Neural progenitor cell (in vitro differentiated cells): Measurements from ENCODE around the gene DPH1. TPM values are rescaled to one million over a fixed set of nuclear protein-coding genes. Genes with fewer than 3 reads are reported as not detected.

Experiments
- DNase-seq: peaks from one replicate; pipeline ENCODE4 v3.0.0-alpha.2; 2016; ENCODE audit warnings: low spot score
- H2AFZ ChIP-seq: fragments of 200-600 bp; sonication (generic); replicated peaks from 2 replicates; pipeline ENCODE4 v1.6.1; 2016; ENCODE audit warnings: antibody characterized with exemption
- H3F3A ChIP-seq: fragments of 200-600 bp; sonication (generic); 2 replicates; pipeline ENCODE4 v1.6.1; 2016; ENCODE audit warnings: antibody characterized with exemption, low read depth
- H3K27ac ChIP-seq: fragments of 200-600 bp; sonication (generic); 2 replicates; pipeline ENCODE4 v1.5.1; 2016; ENCODE audit warnings: mild to moderate bottlenecking
- H3K27me3 ChIP-seq: fragments of 200-600 bp; sonication (generic); 2 replicates; pipeline ENCODE4 v1.6.1; 2016; ENCODE audit warnings: mild to moderate bottlenecking, moderate library complexity
- H3K36me3 ChIP-seq: fragments of 200-600 bp; sonication (generic); 2 replicates; pipeline ENCODE4 v1.5.1; 2016
- H3K4me1 ChIP-seq: fragments of 200-600 bp; sonication (generic); 2 replicates; pipeline ENCODE4 v1.6.1; 2016; ENCODE audit warnings: mixed run types
- H3K4me2 ChIP-seq: fragments of 200-600 bp; sonication (generic); 2 replicates; pipeline ENCODE4 v1.6.1; 2016
- H3K4me3 ChIP-seq: fragments of 200-600 bp; sonication (generic); 2 replicates; pipeline ENCODE4 v1.5.1; 2016
- H3K79me2 ChIP-seq: fragments of 200-600 bp; sonication (generic); 2 replicates; pipeline ENCODE4 v1.6.1; 2016; ENCODE audit warnings: low read depth
- H3K9ac ChIP-seq: fragments of 200-600 bp; sonication (generic); 2 replicates; pipeline ENCODE4 v1.6.1; 2016
- H3K9me3 ChIP-seq: fragments of 200-600 bp; sonication (generic); 2 replicates; pipeline ENCODE4 v1.5.1; 2016; ENCODE audit warnings: low read depth
- H4K20me1 ChIP-seq: fragments of 200-600 bp; sonication (generic); 2 replicates; pipeline ENCODE4 v1.6.1; 2016; ENCODE audit warnings: low read depth
- H3K27ac Mint-ChIP-seq: 3 replicates; pipeline ENCODE4 v1.8.0; 2021; ENCODE audit warnings: mixed read lengths
- H3K27me3 Mint-ChIP-seq: 2 replicates; pipeline ENCODE4 v1.8.0; 2022; ENCODE audit warnings: low read depth, mild to moderate bottlenecking, inconsistent platforms, moderate library complexity, mixed read lengths; ENCODE audit not compliant: insufficient read depth
- H3K36me3 Mint-ChIP-seq: 3 replicates; pipeline ENCODE4 v1.8.0; 2021; ENCODE audit warnings: mixed read lengths
- H3K4me1 Mint-ChIP-seq: 3 replicates; pipeline ENCODE4 v1.8.0; 2021; ENCODE audit warnings: mixed read lengths
- H3K4me3 Mint-ChIP-seq: 3 replicates; pipeline ENCODE4 v1.8.0; 2021; ENCODE audit warnings: mild to moderate bottlenecking, moderate library complexity, mixed read lengths
- H3K9me3 Mint-ChIP-seq: 3 replicates; pipeline ENCODE4 v1.8.0; 2020; ENCODE audit warnings: mixed read lengths
- EZH2 ChIP-seq: fragments of 200-600 bp; sonication (generic); IDR thresholded peaks from 2 replicates; pipeline ENCODE4 v1.6.1; 2017; ENCODE audit warnings: antibody characterized with exemption, mild to moderate bottlenecking, moderate library complexity
- EZH2phosphoT487 ChIP-seq: fragments of 200-600 bp; sonication (generic); IDR thresholded peaks from 2 replicates; pipeline ENCODE4 v1.6.1; 2017; ENCODE audit warnings: antibody characterized with exemption
- total RNA-seq: library from RNA; depleted of rRNA; stranded (reverse); fragments of >200 nt; gene quantifications from 2 replicates; pipeline ENCODE4 v1.2.3, GENCODE V29; 2015; ENCODE audit warnings: low replicate concordance
- TF ChIP-seq, protein P1 (sequence below): fragments of 200-600 bp; sonication (generic); IDR thresholded peaks from 2 replicates; pipeline ENCODE4 v1.5.1; 2017; ENCODE audit warnings: antibody characterized with exemption, mild to moderate bottlenecking

Gene DPH1
- total RNA-seq, 1 donor from 2014 or later = 21.1 TPM

DNA sequence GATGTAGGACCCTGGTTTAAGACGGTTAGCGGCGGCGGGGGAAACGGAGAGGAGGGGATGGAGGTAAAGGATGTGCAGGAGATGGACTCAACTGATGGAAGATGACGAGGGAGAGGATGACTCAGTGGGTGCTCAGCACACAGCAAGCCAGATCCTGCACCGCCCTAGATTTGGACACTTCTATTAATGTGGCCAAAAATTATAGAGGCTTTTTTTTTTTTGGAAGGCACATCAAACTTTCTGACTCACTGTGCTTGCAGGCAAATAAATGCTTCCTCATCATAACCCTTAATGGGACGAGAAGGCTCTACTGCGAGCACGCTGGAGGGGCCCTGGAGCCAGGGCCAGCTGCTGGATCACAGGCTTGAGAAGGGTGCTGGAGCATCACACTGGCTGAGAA is 40.8 kb upstream of the DPH1 start:
- Histone ChIP-seq H3F3A (no peaks in the 10 kb centered on the region), H3K4me2 (no peak overlapping the region), H2AFZ (no peak overlapping the region), H3K4me1 (no peaks in the 10 kb centered on the region), H3K9me3 (no peaks in the 10 kb centered on the region), H3K4me3 (no peak overlapping the region), H3K27me3 (peaks cover 7% of the 10 kb centered on the region), H3K79me2 (no peaks in the 10 kb centered on the region), H3K36me3 (no peaks in the 10 kb centered on the region), H3K9ac (no peak overlapping the region), H3K27ac (no peak overlapping the region), H4K20me1 (no peaks in the 10 kb centered on the region)
- Mint-ChIP-seq H3K27ac (no peak overlapping the region), H3K36me3 (no peaks in the 10 kb centered on the region), H3K4me1 (peaks cover 22% of the 10 kb centered on the region), H3K27me3 (peaks cover 2% of the 10 kb centered on the region), H3K4me3 (no peak overlapping the region), H3K9me3 (no peaks in the 10 kb centered on the region)
- TF ChIP-seq, protein P1, sequence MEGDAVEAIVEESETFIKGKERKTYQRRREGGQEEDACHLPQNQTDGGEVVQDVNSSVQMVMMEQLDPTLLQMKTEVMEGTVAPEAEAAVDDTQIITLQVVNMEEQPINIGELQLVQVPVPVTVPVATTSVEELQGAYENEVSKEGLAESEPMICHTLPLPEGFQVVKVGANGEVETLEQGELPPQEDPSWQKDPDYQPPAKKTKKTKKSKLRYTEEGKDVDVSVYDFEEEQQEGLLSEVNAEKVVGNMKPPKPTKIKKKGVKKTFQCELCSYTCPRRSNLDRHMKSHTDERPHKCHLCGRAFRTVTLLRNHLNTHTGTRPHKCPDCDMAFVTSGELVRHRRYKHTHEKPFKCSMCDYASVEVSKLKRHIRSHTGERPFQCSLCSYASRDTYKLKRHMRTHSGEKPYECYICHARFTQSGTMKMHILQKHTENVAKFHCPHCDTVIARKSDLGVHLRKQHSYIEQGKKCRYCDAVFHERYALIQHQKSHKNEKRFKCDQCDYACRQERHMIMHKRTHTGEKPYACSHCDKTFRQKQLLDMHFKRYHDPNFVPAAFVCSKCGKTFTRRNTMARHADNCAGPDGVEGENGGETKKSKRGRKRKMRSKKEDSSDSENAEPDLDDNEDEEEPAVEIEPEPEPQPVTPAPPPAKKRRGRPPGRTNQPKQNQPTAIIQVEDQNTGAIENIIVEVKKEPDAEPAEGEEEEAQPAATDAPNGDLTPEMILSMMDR = no peak
- TF ChIP-seq EZH2phosphoT487 (no peak), EZH2 (no peak)
- DNase-seq = no peak

DNA sequence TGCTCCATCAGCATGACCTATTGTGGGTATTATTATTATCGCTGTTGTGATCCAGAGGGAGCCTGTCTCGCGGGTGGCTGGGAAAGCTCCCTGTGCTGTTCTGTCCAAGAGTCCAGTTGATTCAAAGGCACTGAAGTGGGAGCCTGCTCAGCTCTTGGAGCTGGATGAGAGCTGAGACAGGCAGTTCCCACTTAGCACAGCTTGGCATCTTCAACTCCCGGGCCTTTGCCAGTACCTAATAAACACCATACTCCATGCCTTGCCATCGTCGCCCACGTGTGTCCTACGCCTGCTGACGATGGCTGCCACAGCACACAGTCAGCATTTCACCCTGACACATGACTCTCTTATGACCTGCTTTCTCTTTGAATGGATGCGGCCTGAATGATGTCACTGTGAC is 37.4 kb upstream of the DPH1 start:
- peaks cover 39% of the 10 kb centered on the region for H3K4me1 Mint-ChIP-seq
- H3K79me2 ChIP-seq = no peaks in the 10 kb centered on the region

DNA sequence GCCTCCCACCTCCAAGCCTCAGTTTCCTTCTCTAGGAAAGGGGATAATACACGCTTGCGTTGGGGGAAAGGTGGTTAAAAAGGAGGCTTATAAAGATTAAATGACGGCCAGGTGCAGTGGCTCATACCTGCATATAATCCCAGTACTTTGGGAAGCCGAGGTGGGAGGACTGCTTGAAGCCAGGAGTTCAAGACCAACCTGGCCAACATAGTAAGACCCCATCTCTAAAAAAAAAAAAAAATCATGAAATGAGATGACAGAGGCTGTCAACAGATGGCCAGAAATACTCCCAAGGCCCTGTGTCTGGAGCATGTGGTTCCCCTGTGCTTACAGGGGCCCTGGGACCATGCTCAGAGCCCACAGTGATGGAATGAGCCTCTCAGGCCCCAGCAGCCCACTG is 35.2 kb upstream of the DPH1 start:
- peaks cover 10% of the 10 kb centered on the region for H3K27me3 Mint-ChIP-seq
- no peaks in the 10 kb centered on the region for H3K9me3 ChIP-seq
- H3K4me3 ChIP-seq = no peak overlapping the region
- H3K27ac ChIP-seq = no peak overlapping the region
- peaks cover 30% of the 10 kb centered on the region for H3F3A ChIP-seq
- H3K36me3 ChIP-seq = no peaks in the 10 kb centered on the region
- H3K9ac ChIP-seq = no peak overlapping the region
- H3K9me3 Mint-ChIP-seq = no peaks in the 10 kb centered on the region
- TF ChIP-seq EZH2 (no peak), EZH2phosphoT487 (no peak)
- TF ChIP-seq, protein P1 = no peak
- H3K27ac Mint-ChIP-seq = no peak overlapping the region
- H2AFZ ChIP-seq = no peak overlapping the region
- no peak overlapping the region for H3K4me2 ChIP-seq
- H3K4me3 Mint-ChIP-seq = no peak overlapping the region
- no peaks in the 10 kb centered on the region for H3K36me3 Mint-ChIP-seq
- H3K4me1 ChIP-seq = peaks cover 32% of the 10 kb centered on the region
- peaks cover 7% of the 10 kb centered on the region for H4K20me1 ChIP-seq
- H3K27me3 ChIP-seq = peaks cover 28% of the 10 kb centered on the region
- H3K4me1 Mint-ChIP-seq = peaks cover 50% of the 10 kb centered on the region
- DNase-seq = no peak
- no peaks in the 10 kb centered on the region for H3K79me2 ChIP-seq

More for the DNA sequence above, 37.4 kb upstream of the DPH1 start:
- Histone ChIP-seq H3K9me3 (no peaks in the 10 kb centered on the region), H3K4me2 (no peak overlapping the region), H2AFZ (no peak overlapping the region), H3F3A (peaks cover 14% of the 10 kb centered on the region), H4K20me1 (peaks cover 6% of the 10 kb centered on the region), H3K36me3 (no peaks in the 10 kb centered on the region), H3K4me1 (peaks cover 20% of the 10 kb centered on the region), H3K4me3 (no peak overlapping the region), H3K27me3 (peaks cover 14% of the 10 kb centered on the region), H3K27ac (no peak overlapping the region), H3K9ac (no peak overlapping the region)
- no peak for DNase-seq
- Mint-ChIP-seq H3K27me3 (peaks cover 5% of the 10 kb centered on the region), H3K4me3 (no peak overlapping the region), H3K27ac (no peak overlapping the region), H3K9me3 (no peaks in the 10 kb centered on the region), H3K36me3 (no peaks in the 10 kb centered on the region)
- no peak for TF ChIP-seq EZH2phosphoT487
- TF ChIP-seq, protein P1 = no peak
- TF ChIP-seq EZH2 = no peak
